ENCODE measurements around the gene ABLIM1.

DNA sequence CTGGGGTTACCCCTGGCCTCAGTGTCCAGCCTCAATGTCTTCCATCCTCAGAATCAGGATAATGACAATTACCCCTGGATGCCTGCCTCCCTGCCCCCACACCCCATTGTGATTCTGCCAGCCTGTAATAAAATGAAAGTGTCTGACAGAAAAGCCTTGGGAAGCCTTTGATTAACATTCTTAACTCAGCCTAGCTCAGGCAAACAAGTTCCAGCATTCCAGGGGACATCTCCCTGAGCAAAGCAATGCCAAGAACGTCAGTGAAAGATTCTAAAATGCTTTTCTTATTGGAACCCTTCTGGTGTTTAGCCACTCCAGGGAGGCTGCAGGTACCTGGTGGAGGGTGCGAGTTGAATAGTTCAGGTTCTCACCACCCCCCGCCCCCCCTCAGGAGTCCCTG lies 272.5 kb downstream of the ABLIM1 start:
- TF ChIP-seq POLR2A (IDR thresholded peaks at IDR 0.05; ENCODE audit: low read depth, low read length) (no peak), TAF1 (IDR thresholded peaks at IDR 0.05; ENCODE audit: low read depth, low read length) (no peak), SPI1 (IDR thresholded peaks at IDR 0.05; ENCODE audit: low read depth, low read length) (no peak), POLR2AphosphoS5 (IDR thresholded peaks at IDR 0.05; ENCODE audit: low read depth, low read length) (no peak)

Data from GM12891 (cell line).